Parathyroid adenoma (tissue), 2 donors: ENCODE measurements around the gene BAIAP3.

Experiments used
- H2AFZ ChIP-seq: fragments of 300-600 bp; sonication (generic); one replicate; pipeline ENCODE4 v1.7.0; 2017; ENCODE audit warnings: antibody characterized with exemption, mild to moderate bottlenecking
- H3K27ac ChIP-seq: fragments of 300-600 bp; sonication (generic); one replicate; pipeline ENCODE4 v1.7.0; 2017
- H3K27me3 ChIP-seq: fragments of 300-600 bp; sonication (generic); one replicate; pipeline ENCODE4 v1.7.0; 2017; ENCODE audit warnings: low read length; ENCODE audit not compliant: control insufficient read depth, insufficient read depth
- H3K36me3 ChIP-seq: fragments of 300-600 bp; sonication (generic); one replicate; pipeline ENCODE4 v1.7.0; 2017; ENCODE audit warnings: low read length; ENCODE audit not compliant: control insufficient read depth, insufficient read depth
- H3K4me1 ChIP-seq: fragments of 300-600 bp; sonication (generic); one replicate; pipeline ENCODE4 v1.7.0; 2017; ENCODE audit warnings: control low read depth
- H3K4me2 ChIP-seq: fragments of 300-600 bp; sonication (generic); one replicate; pipeline ENCODE4 v1.7.0; 2017; ENCODE audit warnings: low read length
- H3K4me3 ChIP-seq: fragments of 300-600 bp; sonication (generic); one replicate; pipeline ENCODE4 v1.7.0; 2017; ENCODE audit warnings: low read depth, low read length
- H3K79me2 ChIP-seq: fragments of 300-600 bp; sonication (generic); one replicate; pipeline ENCODE4 v1.7.0; 2017; ENCODE audit warnings: control low read depth
- H3K9ac ChIP-seq: fragments of 300-600 bp; sonication (generic); one replicate; pipeline ENCODE4 v1.7.0; 2017; ENCODE audit warnings: mild to moderate bottlenecking
- H3K9me3 ChIP-seq: fragments of 300-600 bp; sonication (generic); one replicate; pipeline ENCODE4 v1.7.0; 2017; ENCODE audit warnings: low read length; ENCODE audit not compliant: control insufficient read depth
- CTCF ChIP-seq: fragments of 300-600 bp; sonication (generic); IDR thresholded peaks from one replicate; pipeline ENCODE4 v1.7.0; 2017; ENCODE audit warnings: antibody characterized with exemption, mild to moderate bottlenecking
- donor health status: primary hyperparathyroidism.

Gene BAIAP3

GRCh38 chr16:1317479-1318267, 15.8 kb upstream of the BAIAP3 start:
- no peak overlapping the region for H2AFZ ChIP-seq
- no peak overlapping the region for H3K4me2 ChIP-seq
- TF ChIP-seq CTCF: no peak
- H3K27me3 ChIP-seq: no peaks in the 10 kb centered on the region
- peaks cover 2% of the 10 kb centered on the region for H3K4me1 ChIP-seq
- H3K4me3 ChIP-seq: no peak overlapping the region
- H3K9ac ChIP-seq: no peak overlapping the region
- H3K9me3 ChIP-seq: no peaks in the 10 kb centered on the region
- H3K36me3 ChIP-seq: no peaks in the 10 kb centered on the region
- peaks cover 53% of the 10 kb centered on the region for H3K79me2 ChIP-seq
- H3K27ac ChIP-seq: no peak overlapping the region

- Histone ChIP-seq H3K4me2 (no peak overlapping the region), H3K36me3 (no peaks in the 10 kb centered on the region)
Observed at GRCh38 chr16:1318268-1318545, 15.2 kb upstream of the BAIAP3 start.

GRCh38 chr16:1319041-1319440, 14.4 kb upstream of the BAIAP3 start:
- Histone ChIP-seq H3K4me2 (no peak overlapping the region), H2AFZ (no peak overlapping the region), H3K4me3 (no peak overlapping the region), H3K79me2 (peaks cover 39% of the 10 kb centered on the region), H3K9me3 (no peaks in the 10 kb centered on the region), H3K27ac (no peak overlapping the region), H3K36me3 (no peaks in the 10 kb centered on the region), H3K27me3 (no peaks in the 10 kb centered on the region), H3K4me1 (no peaks in the 10 kb centered on the region), H3K9ac (no peak overlapping the region)
- TF ChIP-seq CTCF: no peak

More at GRCh38 chr16:1318268-1318545, 15.2 kb upstream of the BAIAP3 start:
- no peak overlapping the region for H3K4me3 ChIP-seq
- no peaks in the 10 kb centered on the region for H3K4me1 ChIP-seq
- TF ChIP-seq CTCF: no peak
- no peaks in the 10 kb centered on the region for H3K9me3 ChIP-seq
- no peak overlapping the region for H3K9ac ChIP-seq
- H2AFZ ChIP-seq: no peak overlapping the region
- no peaks in the 10 kb centered on the region for H3K27me3 ChIP-seq
- H3K79me2 ChIP-seq: peaks cover 48% of the 10 kb centered on the region
- H3K27ac ChIP-seq: no peak overlapping the region

GRCh38 chr16:1320097-1320496, 13.3 kb upstream of the BAIAP3 start:
- Histone ChIP-seq H3K27ac (no peak overlapping the region), H2AFZ (no peak overlapping the region), H3K36me3 (no peaks in the 10 kb centered on the region), H3K4me3 (no peak overlapping the region), H3K9ac (no peak overlapping the region), H3K27me3 (no peaks in the 10 kb centered on the region), H3K9me3 (no peaks in the 10 kb centered on the region), H3K4me2 (no peak overlapping the region), H3K79me2 (peaks cover 29% of the 10 kb centered on the region), H3K4me1 (no peaks in the 10 kb centered on the region)
- TF ChIP-seq CTCF: no peak

GRCh38 chr16:1320658-1321240, 12.7 kb upstream of the BAIAP3 start:
- H3K36me3 ChIP-seq: no peaks in the 10 kb centered on the region
- H3K79me2 ChIP-seq: peaks cover 22% of the 10 kb centered on the region
- H3K4me1 ChIP-seq: no peaks in the 10 kb centered on the region
- H3K4me2 ChIP-seq: no peak overlapping the region
- no peaks in the 10 kb centered on the region for H3K9me3 ChIP-seq
- H3K27me3 ChIP-seq: no peaks in the 10 kb centered on the region
- no peak overlapping the region for H3K4me3 ChIP-seq
- no peak for TF ChIP-seq CTCF
- no peak overlapping the region for H3K27ac ChIP-seq
- no peak overlapping the region for H3K9ac ChIP-seq
- H2AFZ ChIP-seq: no peak overlapping the region
